ENCODE results near the gene PIH1D1. TPM values are rescaled to one million over a fixed set of nuclear protein-coding genes. Genes with fewer than 3 reads are reported as not detected.
"Not testable (repeated sequence)": the region's sequence is repeated elsewhere in the genome, so short reads cannot be mapped to it uniquely, and the experiment has no call there.

PIH1D1 gene
- total RNA-seq, 4 donors from 2014 or later: 67.2 to 82.4 (median 72.5) TPM

DNA sequence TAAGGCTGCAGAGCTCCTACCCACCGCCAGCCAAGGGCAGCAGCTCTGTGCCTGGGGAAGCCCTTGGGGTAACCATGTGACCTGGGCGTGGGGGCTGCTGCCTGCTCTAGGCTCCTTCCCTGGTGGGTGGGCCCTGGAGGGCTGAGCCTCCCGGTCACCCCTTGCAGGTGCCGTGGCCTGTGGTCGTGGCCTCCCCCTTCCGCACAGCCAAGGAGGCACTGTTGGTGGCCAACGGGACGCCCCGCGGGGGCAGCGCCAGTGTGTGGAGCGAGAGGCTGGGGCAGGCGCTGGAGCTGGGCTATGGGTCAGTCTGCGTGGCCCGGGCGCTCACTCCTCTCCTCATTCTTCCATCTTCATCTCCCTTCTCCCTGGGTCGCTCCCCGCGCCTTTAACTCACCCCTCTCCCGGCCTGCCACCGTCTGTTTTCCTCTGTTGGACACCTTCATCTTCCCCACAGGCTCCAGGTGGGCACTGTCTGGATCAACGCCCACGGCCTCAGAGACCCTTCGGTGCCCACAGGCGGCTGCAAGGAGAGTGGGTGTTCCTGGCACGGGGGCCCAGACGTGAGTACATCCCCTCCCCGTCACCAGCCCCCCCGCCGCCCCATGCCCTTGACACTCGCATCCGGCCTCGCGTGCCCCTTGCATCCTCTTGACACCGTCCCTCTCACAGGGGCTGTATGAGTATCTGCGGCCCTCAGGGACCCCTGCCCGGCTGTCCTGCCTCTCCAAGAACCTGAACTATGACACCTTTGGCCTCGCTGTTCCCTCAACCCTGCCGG lies 12.5 kb upstream of the PIH1D1 start:
- TF ChIP-seq POLR2A (IDR thresholded peaks at IDR 0.05) (no peak), EP300 (IDR thresholded peaks at IDR 0.05) (no peak), POLR2AphosphoS5 (IDR thresholded peaks at IDR 0.05) (no peak)
- TF ChIP-seq, protein P1, sequence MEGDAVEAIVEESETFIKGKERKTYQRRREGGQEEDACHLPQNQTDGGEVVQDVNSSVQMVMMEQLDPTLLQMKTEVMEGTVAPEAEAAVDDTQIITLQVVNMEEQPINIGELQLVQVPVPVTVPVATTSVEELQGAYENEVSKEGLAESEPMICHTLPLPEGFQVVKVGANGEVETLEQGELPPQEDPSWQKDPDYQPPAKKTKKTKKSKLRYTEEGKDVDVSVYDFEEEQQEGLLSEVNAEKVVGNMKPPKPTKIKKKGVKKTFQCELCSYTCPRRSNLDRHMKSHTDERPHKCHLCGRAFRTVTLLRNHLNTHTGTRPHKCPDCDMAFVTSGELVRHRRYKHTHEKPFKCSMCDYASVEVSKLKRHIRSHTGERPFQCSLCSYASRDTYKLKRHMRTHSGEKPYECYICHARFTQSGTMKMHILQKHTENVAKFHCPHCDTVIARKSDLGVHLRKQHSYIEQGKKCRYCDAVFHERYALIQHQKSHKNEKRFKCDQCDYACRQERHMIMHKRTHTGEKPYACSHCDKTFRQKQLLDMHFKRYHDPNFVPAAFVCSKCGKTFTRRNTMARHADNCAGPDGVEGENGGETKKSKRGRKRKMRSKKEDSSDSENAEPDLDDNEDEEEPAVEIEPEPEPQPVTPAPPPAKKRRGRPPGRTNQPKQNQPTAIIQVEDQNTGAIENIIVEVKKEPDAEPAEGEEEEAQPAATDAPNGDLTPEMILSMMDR (IDR thresholded peaks at IDR 0.05): no peak
- 90 to 91% methylated on average over 21 to 33 of the region's 39 CpGs for WGBS, 2 donors (ENCODE audit: low coverage in 1 of 2)
- H3K4me3 ChIP-seq: no peak overlapping the region
- peaks cover 0 to 9% (median 6%) of the 10 kb centered on the region in 3 donors for H3K4me1 ChIP-seq
- H3K36me3 ChIP-seq: peaks cover 0 to 84% of the 10 kb centered on the region in 2 donors
- H3K27me3 ChIP-seq: no peaks in the 10 kb centered on the region
- no peaks in the 10 kb centered on the region for H3K9me3 ChIP-seq
- no peak for ATAC-seq
- no peak overlapping the region for H3K27ac ChIP-seq

DNA sequence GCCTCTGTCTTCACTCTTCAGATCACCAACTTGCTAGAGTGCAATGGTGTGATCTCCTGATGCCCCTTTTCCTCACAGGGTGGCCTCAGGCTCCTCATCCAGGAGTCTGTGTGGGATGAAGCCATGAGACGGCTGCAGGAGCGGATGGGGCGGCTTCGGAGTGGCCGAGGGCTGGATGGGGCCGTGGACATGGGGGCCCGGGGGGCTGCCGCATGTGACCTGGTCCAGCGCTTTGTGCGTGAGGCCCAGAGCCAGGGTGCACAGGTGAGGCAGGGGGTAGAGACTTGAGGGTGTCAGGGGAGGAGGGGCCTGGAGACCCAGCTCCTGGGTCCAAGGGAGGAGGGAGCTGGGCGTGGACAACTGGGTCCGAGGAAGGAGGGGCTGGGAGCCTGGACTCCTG lies 10.9 kb upstream of the PIH1D1 start:
- ATAC-seq: no peak
- H3K4me3 ChIP-seq: no peak overlapping the region

DNA sequence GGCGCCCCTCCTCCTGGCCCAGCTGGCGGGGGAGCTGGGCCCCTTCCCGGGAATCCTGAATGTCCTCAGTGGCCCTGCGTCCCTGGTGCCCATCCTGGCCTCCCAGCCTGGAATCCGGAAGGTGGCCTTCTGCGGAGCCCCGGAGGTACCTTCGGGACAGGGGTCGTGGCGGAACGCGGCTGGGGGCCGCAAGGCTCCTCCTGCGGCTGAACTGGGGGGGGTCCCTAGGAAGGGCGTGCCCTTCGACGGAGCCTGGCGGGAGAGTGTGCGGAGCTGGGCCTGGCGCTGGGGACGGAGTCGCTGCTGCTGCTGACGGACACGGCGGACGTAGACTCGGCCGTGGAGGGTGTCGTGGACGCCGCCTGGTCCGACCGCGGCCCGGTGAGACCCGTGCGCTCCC lies 10.0 kb upstream of the PIH1D1 start:
- no peaks in the 10 kb centered on the region for H3K27me3 ChIP-seq
- no peak overlapping the region for H3K27ac ChIP-seq
- peaks cover 0 to 79% of the 10 kb centered on the region in 2 donors for H3K36me3 ChIP-seq
- no peak overlapping the region for H3K4me3 ChIP-seq
- H3K4me1 ChIP-seq: peaks cover 0 to 11% (median 6%) of the 10 kb centered on the region in 3 donors
- no CpG with 5 or more reads among the region's 37 CpGs for WGBS, 2 donors (ENCODE audit: low coverage in 1 of 2)
- TF ChIP-seq EP300 (IDR thresholded peaks at IDR 0.05) (no peak), POLR2AphosphoS5 (IDR thresholded peaks at IDR 0.05) (no peak), POLR2A (IDR thresholded peaks at IDR 0.05) (no peak)
- TF ChIP-seq, protein P1 (IDR thresholded peaks at IDR 0.05): no peak
- no peaks in the 10 kb centered on the region for H3K9me3 ChIP-seq
- no peak for ATAC-seq

More for the DNA sequence above, 10.9 kb upstream of the PIH1D1 start:
- Histone ChIP-seq H3K9me3 (no peaks in the 10 kb centered on the region), H3K27me3 (no peaks in the 10 kb centered on the region), H3K36me3 (peaks cover 0 to 82% of the 10 kb centered on the region in 2 donors), H3K27ac (no peak overlapping the region), H3K4me1 (peaks cover 0 to 5% (median 4%) of the 10 kb centered on the region in 3 donors)
- no CpG with 5 or more reads among the region's 12 CpGs for WGBS, 2 donors (ENCODE audit: low coverage in 1 of 2)
- TF ChIP-seq POLR2AphosphoS5 (IDR thresholded peaks at IDR 0.05) (no peak), POLR2A (IDR thresholded peaks at IDR 0.05) (no peak), EP300 (IDR thresholded peaks at IDR 0.05) (no peak)
- TF ChIP-seq, protein P1 (IDR thresholded peaks at IDR 0.05): no peak

DNA sequence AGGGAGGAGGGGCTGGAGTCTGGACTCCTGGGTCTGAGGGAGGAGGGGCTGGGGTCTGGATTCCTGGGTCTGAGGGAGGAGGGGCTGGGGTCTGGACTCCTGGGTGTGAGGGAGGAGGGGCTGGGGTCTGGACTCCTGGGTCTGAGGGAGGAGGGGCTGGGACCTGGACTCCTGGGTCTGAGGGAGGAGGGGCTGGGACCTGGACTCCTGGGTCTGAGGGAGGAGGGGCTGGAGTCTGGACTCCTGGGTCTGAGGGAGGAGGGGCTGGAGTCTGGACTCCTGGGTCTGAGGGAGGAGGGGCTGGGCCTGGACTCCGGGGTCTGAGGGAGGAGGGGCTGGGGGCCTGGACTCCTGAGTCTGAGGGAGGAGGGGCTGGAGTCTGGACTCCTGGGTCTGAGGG lies 9.5 kb upstream of the PIH1D1 start:
- not testable (repeated sequence) for H3K9me3 ChIP-seq, H3K27me3 ChIP-seq, H3K4me3 ChIP-seq, H3K27ac ChIP-seq, ATAC-seq
- peaks cover 0 to 74% of the 10 kb centered on the region in 2 donors for H3K36me3 ChIP-seq
- H3K4me1 ChIP-seq: peaks cover 0 to 13% (median 6%) of the 10 kb centered on the region in 3 donors
- WGBS, 2 donors (ENCODE audit: low coverage in 1 of 2): no CpG with 5 or more reads among the region's 1 CpG

DNA sequence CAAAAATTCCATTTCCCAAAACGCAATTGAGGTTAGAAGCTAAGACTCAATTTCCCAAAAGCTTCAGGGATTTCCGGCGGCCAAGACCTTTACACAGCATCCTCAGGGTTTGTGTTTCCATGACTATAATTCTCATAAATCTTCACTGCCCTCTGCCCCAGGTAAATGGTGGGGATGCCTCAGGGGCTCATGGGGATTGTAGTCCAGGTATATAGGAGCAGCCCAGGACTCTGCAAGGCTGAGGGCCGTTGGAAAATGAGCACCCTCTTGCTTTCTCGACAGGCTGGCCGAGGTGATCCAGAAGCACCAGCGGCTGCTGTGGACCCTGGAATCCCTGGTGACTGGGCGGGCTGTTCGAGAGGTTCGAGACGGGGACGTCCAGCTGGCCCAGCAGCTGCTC lies 7.8 kb upstream of the PIH1D1 start:
- ATAC-seq: no peak
- H3K27me3 ChIP-seq: no peaks in the 10 kb centered on the region
- WGBS, 2 donors (ENCODE audit: low coverage in 1 of 2): 100% methylated on average over 7 of the region's 12 CpGs; no CpG with 5 or more reads in 1 of the 2 donors
- peaks cover 0 to 26% (median 11%) of the 10 kb centered on the region in 3 donors for H3K4me1 ChIP-seq
- H3K4me3 ChIP-seq: no peak overlapping the region
- no peak for TF ChIP-seq POLR2AphosphoS5 (IDR thresholded peaks at IDR 0.05)
- TF ChIP-seq, protein P1 (IDR thresholded peaks at IDR 0.05): no peak
- TF ChIP-seq POLR2A (IDR thresholded peaks at IDR 0.05): no peak
- TF ChIP-seq EP300 (IDR thresholded peaks at IDR 0.05): no peak
- H3K9me3 ChIP-seq: no peaks in the 10 kb centered on the region
- H3K36me3 ChIP-seq: peaks cover 0 to 57% of the 10 kb centered on the region in 2 donors
- H3K27ac ChIP-seq: no peak overlapping the region
